Neural crest cell (in vitro differentiated cells): ENCODE results near the gene ECHDC1. TPM values are rescaled to one million over a fixed set of nuclear protein-coding genes. Genes with fewer than 3 reads are reported as not detected.
"Not testable (repeated sequence)": the region's sequence is repeated elsewhere in the genome, so short reads cannot be mapped to it uniquely, and the experiment has no call there.

Experiments used
- DNase-seq: peaks from one replicate; pipeline ENCODE4 v3.0.0; 2021; ENCODE audit warnings: low read depth, mixed read lengths, low spot score
- H3K27ac Mint-ChIP-seq: one replicate; pipeline ENCODE4 v1.8.0; 2021; ENCODE audit warnings: mild to moderate bottlenecking, mixed read lengths; ENCODE audit not compliant: unreplicated experiment
- H3K27me3 Mint-ChIP-seq: 2 replicates; pipeline ENCODE4 v1.8.0; 2021; ENCODE audit warnings: low read depth, mild to moderate bottlenecking, mixed read lengths
- H3K36me3 Mint-ChIP-seq: 2 replicates; pipeline ENCODE4 v1.8.0; 2021; ENCODE audit warnings: low read depth, mild to moderate bottlenecking, mixed read lengths
- H3K4me1 Mint-ChIP-seq: 2 replicates; pipeline ENCODE4 v1.8.0; 2021; ENCODE audit warnings: mixed read lengths
- H3K4me3 Mint-ChIP-seq: one replicate; pipeline ENCODE4 v1.8.0; 2021; ENCODE audit warnings: mild to moderate bottlenecking, mixed read lengths
- H3K9me3 Mint-ChIP-seq: 2 replicates; pipeline ENCODE4 v1.8.0; 2021; ENCODE audit warnings: mixed read lengths
- total RNA-seq: library from RNA; stranded (reverse); gene quantifications from 2 replicates; pipeline ENCODE4 v1.2.1, GENCODE V29; 2021
- TF ChIP-seq, protein P1 (sequence below): fragments of 200-600 bp; sonication (generic); conservative IDR thresholded peaks from 2 replicates; pipeline ENCODE4 v1.5.0; 2021; ENCODE audit warnings: antibody characterized with exemption, mild to moderate bottlenecking

Gene ECHDC1
- total RNA-seq, 1 donor from 2014 or later, result 59.2 TPM

DNA sequence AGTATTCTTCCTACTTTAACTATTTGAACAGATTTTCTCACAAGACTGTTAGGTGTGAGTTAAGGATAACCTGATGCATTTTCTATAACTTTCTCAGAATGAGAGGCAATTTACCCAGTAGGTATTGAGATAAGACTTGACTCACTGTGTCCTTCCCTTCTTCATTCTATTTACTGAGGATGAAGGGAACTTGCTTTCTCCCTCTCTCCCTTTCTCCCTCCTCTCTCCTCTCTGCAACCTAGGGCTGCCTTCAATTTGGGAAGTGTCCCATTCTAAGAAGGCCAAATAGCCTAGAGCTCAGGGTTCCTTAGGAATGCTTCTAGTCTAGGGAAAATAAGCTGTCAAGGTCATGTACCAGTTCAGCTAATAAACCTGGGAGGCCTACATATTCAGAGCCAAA lies 3.2 kb downstream of the ECHDC1 start:
- Mint-ChIP-seq H3K36me3 (peaks cover 2% of the 10 kb centered on the region), H3K4me1 (peaks cover 5% of the 10 kb centered on the region), H3K27me3 (no peaks in the 10 kb centered on the region), H3K9me3 (no peaks in the 10 kb centered on the region), H3K4me3 (no peak overlapping the region), H3K27ac (no peak overlapping the region)
- no peak for DNase-seq
- TF ChIP-seq, protein P1, sequence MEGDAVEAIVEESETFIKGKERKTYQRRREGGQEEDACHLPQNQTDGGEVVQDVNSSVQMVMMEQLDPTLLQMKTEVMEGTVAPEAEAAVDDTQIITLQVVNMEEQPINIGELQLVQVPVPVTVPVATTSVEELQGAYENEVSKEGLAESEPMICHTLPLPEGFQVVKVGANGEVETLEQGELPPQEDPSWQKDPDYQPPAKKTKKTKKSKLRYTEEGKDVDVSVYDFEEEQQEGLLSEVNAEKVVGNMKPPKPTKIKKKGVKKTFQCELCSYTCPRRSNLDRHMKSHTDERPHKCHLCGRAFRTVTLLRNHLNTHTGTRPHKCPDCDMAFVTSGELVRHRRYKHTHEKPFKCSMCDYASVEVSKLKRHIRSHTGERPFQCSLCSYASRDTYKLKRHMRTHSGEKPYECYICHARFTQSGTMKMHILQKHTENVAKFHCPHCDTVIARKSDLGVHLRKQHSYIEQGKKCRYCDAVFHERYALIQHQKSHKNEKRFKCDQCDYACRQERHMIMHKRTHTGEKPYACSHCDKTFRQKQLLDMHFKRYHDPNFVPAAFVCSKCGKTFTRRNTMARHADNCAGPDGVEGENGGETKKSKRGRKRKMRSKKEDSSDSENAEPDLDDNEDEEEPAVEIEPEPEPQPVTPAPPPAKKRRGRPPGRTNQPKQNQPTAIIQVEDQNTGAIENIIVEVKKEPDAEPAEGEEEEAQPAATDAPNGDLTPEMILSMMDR, result no peak

DNA sequence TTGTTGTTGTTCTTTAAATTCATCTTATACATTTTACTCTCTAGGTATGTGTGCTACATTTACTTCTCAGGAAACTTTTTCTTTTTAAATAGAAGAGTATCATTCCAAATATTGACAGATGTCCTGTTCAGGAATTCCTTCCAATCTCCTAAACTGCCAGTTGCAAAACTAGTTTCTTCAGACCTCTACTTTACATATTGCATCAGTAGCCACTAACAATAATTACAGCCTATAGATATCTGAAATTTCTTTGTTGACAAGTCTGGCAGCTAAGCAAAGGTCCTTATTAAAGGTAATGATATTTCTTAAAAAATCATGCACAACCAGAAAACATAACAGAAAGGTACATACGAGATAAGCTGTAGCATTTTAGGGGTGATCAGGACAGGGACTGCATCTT lies 4.5 kb downstream of the ECHDC1 start:
- H3K4me1 Mint-ChIP-seq, result peaks cover 9% of the 10 kb centered on the region
- TF ChIP-seq, protein P1, result no peak
- H3K27ac Mint-ChIP-seq, result no peak overlapping the region

DNA sequence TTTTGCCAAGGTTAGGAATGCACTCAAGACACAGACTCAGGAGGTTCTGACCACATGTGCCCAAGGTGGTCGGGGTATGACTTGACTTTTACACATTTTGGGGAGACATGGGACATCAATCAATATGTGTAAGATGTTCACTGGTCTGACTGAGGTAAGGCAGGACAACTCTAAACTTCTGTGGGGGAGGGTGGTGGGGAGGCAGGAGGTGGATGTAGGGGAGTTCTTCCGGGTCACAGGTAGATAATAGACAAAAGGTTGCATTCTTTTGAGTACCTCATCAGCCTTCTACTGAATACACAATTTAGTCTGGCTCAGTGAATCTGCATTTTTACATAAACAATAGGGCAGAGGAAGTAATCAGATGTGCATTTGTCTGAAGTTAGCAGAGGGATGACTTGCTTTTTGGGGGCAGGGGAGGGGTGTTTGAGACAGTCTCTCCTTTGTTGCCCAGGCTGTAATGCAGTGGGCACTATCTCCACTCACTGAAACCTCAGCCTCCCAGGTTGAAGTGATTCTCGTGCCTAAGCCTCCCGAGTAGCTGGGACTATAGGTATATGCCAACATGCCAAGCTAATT lies 10.9 kb downstream of the ECHDC1 start:
- Mint-ChIP-seq H3K27ac (no peak overlapping the region), H3K4me1 (peaks cover 24% of the 10 kb centered on the region), H3K9me3 (no peaks in the 10 kb centered on the region), H3K4me3 (no peak overlapping the region), H3K36me3 (peaks cover 5% of the 10 kb centered on the region), H3K27me3 (no peaks in the 10 kb centered on the region)
- TF ChIP-seq, protein P1, result no peak
- DNase-seq, result no peak

More for the DNA sequence above, 4.5 kb downstream of the ECHDC1 start:
- peaks cover 2% of the 10 kb centered on the region for H3K36me3 Mint-ChIP-seq
- no peak for DNase-seq
- H3K27me3 Mint-ChIP-seq, result no peaks in the 10 kb centered on the region
- no peaks in the 10 kb centered on the region for H3K9me3 Mint-ChIP-seq
- no peak overlapping the region for H3K4me3 Mint-ChIP-seq

DNA sequence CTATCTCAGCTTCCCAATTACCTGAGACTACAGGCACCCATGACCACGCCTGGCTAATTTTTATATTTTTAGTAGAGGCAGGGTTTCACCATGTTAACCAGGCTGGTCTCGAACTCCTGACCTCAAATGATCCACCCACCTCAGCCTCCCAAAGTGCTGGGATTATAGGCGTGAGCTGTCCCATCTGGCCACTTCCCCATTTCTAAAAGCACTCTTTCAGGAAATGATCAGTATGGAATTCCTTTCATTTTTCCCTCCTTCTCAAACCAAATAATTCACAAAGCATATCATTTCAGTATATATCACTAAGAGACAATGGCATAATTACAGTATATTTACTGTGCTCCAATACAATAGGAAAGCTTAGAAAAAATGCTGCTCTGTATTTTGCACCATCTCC lies 12.2 kb downstream of the ECHDC1 start:
- not testable (repeated sequence) for DNase-seq, H3K36me3 Mint-ChIP-seq, H3K9me3 Mint-ChIP-seq, H3K4me3 Mint-ChIP-seq, H3K27me3 Mint-ChIP-seq
- Mint-ChIP-seq H3K27ac (peak overlapping the region; percentile 45), H3K4me1 (peaks cover 24% of the 10 kb centered on the region)

DNA sequence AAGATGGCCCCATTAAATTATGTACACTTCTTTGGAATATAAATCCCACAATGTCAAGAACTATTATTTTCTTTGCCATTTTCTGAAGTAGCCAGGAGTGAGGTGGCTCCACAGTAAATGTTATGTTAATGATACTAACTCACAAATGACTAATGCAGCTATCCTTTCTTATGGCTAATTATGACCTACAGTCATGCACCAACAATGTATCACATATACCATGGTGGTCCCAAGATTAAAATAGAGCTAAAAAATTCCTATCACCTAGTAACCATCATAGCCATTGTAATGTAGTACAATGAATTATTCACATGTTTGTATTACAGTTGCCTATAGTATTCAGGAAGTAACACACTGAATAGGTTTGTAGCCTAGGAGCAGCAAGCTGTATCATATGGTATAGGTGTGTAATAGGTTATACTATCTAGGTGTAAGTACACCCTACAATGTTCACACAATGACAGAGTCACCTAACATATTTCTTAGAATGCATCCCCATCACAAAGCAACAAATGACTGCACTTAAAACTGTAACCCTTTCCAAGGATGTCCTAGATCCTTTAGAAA lies 15.3 kb downstream of the ECHDC1 start:
- TF ChIP-seq, protein P1, result no peak
- Mint-ChIP-seq H3K4me3 (no peak overlapping the region), H3K27ac (no peak overlapping the region), H3K4me1 (peaks cover 11% of the 10 kb centered on the region), H3K36me3 (peaks cover 10% of the 10 kb centered on the region), H3K27me3 (no peaks in the 10 kb centered on the region), H3K9me3 (no peaks in the 10 kb centered on the region)
- DNase-seq, result no peak

DNA sequence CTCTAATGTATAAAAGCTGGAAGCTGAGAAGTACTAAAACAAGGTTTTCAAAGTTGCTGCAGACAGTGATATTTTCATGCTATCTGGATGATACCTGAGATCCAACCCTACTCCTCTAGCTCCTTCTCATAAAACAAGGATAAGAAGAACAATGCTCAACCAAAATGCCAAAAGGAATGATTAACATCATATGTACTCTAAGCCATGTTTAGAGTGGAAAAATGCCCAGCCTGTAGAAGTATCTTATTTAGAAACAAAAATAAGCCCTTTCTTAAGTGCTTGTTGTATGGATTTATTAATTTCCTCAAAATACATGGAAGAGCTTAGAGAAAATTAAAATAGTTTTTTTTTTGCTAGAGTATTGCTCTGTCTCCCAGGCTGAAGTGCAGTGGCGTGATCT lies 23.7 kb downstream of the ECHDC1 start:
- H3K36me3 Mint-ChIP-seq, result peaks cover 7% of the 10 kb centered on the region
- no peaks in the 10 kb centered on the region for H3K4me1 Mint-ChIP-seq
- DNase-seq, result no peak
- TF ChIP-seq, protein P1, result no peak
- H3K4me3 Mint-ChIP-seq, result no peak overlapping the region
- H3K9me3 Mint-ChIP-seq, result no peaks in the 10 kb centered on the region
- H3K27ac Mint-ChIP-seq, result no peak overlapping the region
- H3K27me3 Mint-ChIP-seq, result no peaks in the 10 kb centered on the region
